Mesodermal cell (in vitro differentiated cells): Measurements from ENCODE around the gene PAQR3.
"Not testable (repeated sequence)": the region's sequence is repeated elsewhere in the genome, so short reads cannot be mapped to it uniquely, and the experiment has no call there.

Experiments
- H3K27ac ChIP-seq: 2 replicates; pipeline ENCODE4 v1.7.0; 2013; ENCODE audit warnings: mild to moderate bottlenecking, low read depth, low read length, moderate library complexity; ENCODE audit not compliant: severe bottlenecking
- H3K36me3 ChIP-seq: 2 replicates; pipeline ENCODE4 v1.7.1; 2013; ENCODE audit warnings: mild to moderate bottlenecking, low read length, moderate library complexity; ENCODE audit not compliant: control insufficient read depth, insufficient read depth
- H3K4me1 ChIP-seq: one replicate; pipeline ENCODE4 v1.7.1; 2013; ENCODE audit warnings: mild to moderate bottlenecking, low read length; ENCODE audit not compliant: insufficient read depth, control insufficient read depth, poor library complexity, severe bottlenecking
- H3K4me3 ChIP-seq: 2 replicates; pipeline ENCODE4 v1.7.0; 2013; ENCODE audit warnings: low read length, control low read depth, mild to moderate bottlenecking; ENCODE audit not compliant: insufficient read depth, poor library complexity, severe bottlenecking; ENCODE audit errors: extremely low read depth
- H3K9me3 ChIP-seq: 2 replicates; pipeline ENCODE4 v1.7.1; 2013; ENCODE audit warnings: mild to moderate bottlenecking, low read length, moderate library complexity; ENCODE audit not compliant: control insufficient read depth
- WGBS, 2 experiments: methylation state at CpG; one replicate each; pipeline ENCODE4 v1.1.5; 2013; ENCODE audit warnings: missing lambda C conversion rate in 2 of 2; ENCODE audit not compliant: insufficient coverage in 2 of 2; 5-methylcytosine and 5-hydroxymethylcytosine counted together

PAQR3 gene

GRCh38 chr4:78889955-78890354 is 49.3 kb downstream of the PAQR3 start:
- peaks cover 51% of the 10 kb centered on the region for H3K36me3 ChIP-seq
- H3K4me3 ChIP-seq, result no peak overlapping the region
- H3K9me3 ChIP-seq, result no peaks in the 10 kb centered on the region
- H3K4me1 ChIP-seq, result no peaks in the 10 kb centered on the region
- no peak overlapping the region for H3K27ac ChIP-seq

- no peaks in the 10 kb centered on the region for H3K9me3 ChIP-seq
- H3K4me1 ChIP-seq, result no peaks in the 10 kb centered on the region
- H3K27ac ChIP-seq, result no peak overlapping the region
- no peak overlapping the region for H3K4me3 ChIP-seq
- peaks cover 24% of the 10 kb centered on the region for H3K36me3 ChIP-seq
Measured at GRCh38 chr4:78885598-78885997, 53.6 kb downstream of the PAQR3 start.

- no peak overlapping the region for H3K4me3 ChIP-seq
- H3K27ac ChIP-seq, result no peak overlapping the region
- H3K36me3 ChIP-seq, result peaks cover 50% of the 10 kb centered on the region
- H3K9me3 ChIP-seq, result no peaks in the 10 kb centered on the region
- no peaks in the 10 kb centered on the region for H3K4me1 ChIP-seq
Measured at GRCh38 chr4:78880874-78881492, 58.3 kb downstream of the PAQR3 start.

- H3K4me1 ChIP-seq, result no peaks in the 10 kb centered on the region
- H3K27ac ChIP-seq, result no peak overlapping the region
- no CpG with 5 or more reads among the region's 1 CpG for WGBS, 2 experiments
- peaks cover 52% of the 10 kb centered on the region for H3K36me3 ChIP-seq
- H3K4me3 ChIP-seq, result no peak overlapping the region
- H3K9me3 ChIP-seq, result no peaks in the 10 kb centered on the region
Measured at GRCh38 chr4:78878031-78878430, 61.2 kb downstream of the PAQR3 start.

- no peaks in the 10 kb centered on the region for H3K4me1 ChIP-seq
- peaks cover 64% of the 10 kb centered on the region for H3K36me3 ChIP-seq
- no peaks in the 10 kb centered on the region for H3K9me3 ChIP-seq
- no CpG with 5 or more reads among the region's 5 CpGs for WGBS, 2 experiments
- no peak overlapping the region for H3K27ac ChIP-seq
- no peak overlapping the region for H3K4me3 ChIP-seq
Measured at GRCh38 chr4:78876568-78877320, 62.5 kb downstream of the PAQR3 start.

GRCh38 chr4:78870056-78870455 is 69.2 kb downstream of the PAQR3 start:
- Histone ChIP-seq H3K36me3 (peaks cover 71% of the 10 kb centered on the region), H3K4me3 (no peak overlapping the region), H3K9me3 (no peaks in the 10 kb centered on the region), H3K4me1 (no peaks in the 10 kb centered on the region), H3K27ac (no peak overlapping the region)

- WGBS, 2 experiments, result 94 to 100% methylated on average over 1 to 3 of the region's 5 CpGs
- H3K9me3 ChIP-seq, H3K27ac ChIP-seq, H3K4me1 ChIP-seq, H3K4me3 ChIP-seq: not testable (repeated sequence)
- peaks cover 71% of the 10 kb centered on the region for H3K36me3 ChIP-seq
Measured at GRCh38 chr4:78868712-78869111, 70.5 kb downstream of the PAQR3 start.

- peaks cover 53% of the 10 kb centered on the region for H3K36me3 ChIP-seq
- no CpG with 5 or more reads among the region's 2 CpGs for WGBS, 2 experiments
- H3K9me3 ChIP-seq, result no peaks in the 10 kb centered on the region
- H3K27ac ChIP-seq, result no peak overlapping the region
- H3K4me1 ChIP-seq, result no peaks in the 10 kb centered on the region
- H3K4me3 ChIP-seq, result no peak overlapping the region
Measured at GRCh38 chr4:78865451-78865850, 73.8 kb downstream of the PAQR3 start.

GRCh38 chr4:78864405-78865024 is 74.7 kb downstream of the PAQR3 start:
- Histone ChIP-seq H3K4me3 (no peak overlapping the region), H3K4me1 (no peaks in the 10 kb centered on the region), H3K27ac (no peak overlapping the region), H3K9me3 (no peaks in the 10 kb centered on the region), H3K36me3 (peaks cover 48% of the 10 kb centered on the region)
- 25% methylated on average over 1 of the region's 3 CpGs; no CpG with 5 or more reads in 1 of the 2 experiments for WGBS, 2 experiments

GRCh38 chr4:78863991-78864390 is 75.2 kb downstream of the PAQR3 start:
- no peak overlapping the region for H3K4me3 ChIP-seq
- H3K9me3 ChIP-seq, result no peaks in the 10 kb centered on the region
- no peaks in the 10 kb centered on the region for H3K4me1 ChIP-seq
- WGBS, 2 experiments, result 85% methylated on average over 2 of the region's 2 CpGs; no CpG with 5 or more reads in 1 of the 2 experiments
- peaks cover 48% of the 10 kb centered on the region for H3K36me3 ChIP-seq
- no peak overlapping the region for H3K27ac ChIP-seq

- no peak overlapping the region for H3K27ac ChIP-seq
- H3K4me3 ChIP-seq, result no peak overlapping the region
- WGBS, 2 experiments, result 100% methylated on average over 1 to 2 of the region's 5 CpGs
- no peaks in the 10 kb centered on the region for H3K9me3 ChIP-seq
- no peaks in the 10 kb centered on the region for H3K4me1 ChIP-seq
- H3K36me3 ChIP-seq, result peaks cover 44% of the 10 kb centered on the region
Measured at GRCh38 chr4:78863254-78863869, 75.9 kb downstream of the PAQR3 start.
